OCI-LY7 (cell line): ENCODE measurements around the gene CDK12. TPM values are rescaled to one million over a fixed set of nuclear protein-coding genes. Genes with fewer than 3 reads are reported as not detected.
A peak's percentile ranks its signal among the peaks of the same experiment; 100 is the strongest.

Experiments used
- BruUV-seq: library from RNA; stranded (reverse); fragments of 400-500 nt; replicated peaks from 2 replicates; lab custom pipeline; 2021; lab: Mats Ljungman, UMichigan
- CTCF ChIA-PET: fragments of 300-600 bp; sonication (Branson Sonifier 250); formaldehyde crosslinking; loops from one replicate; lab custom pipeline; 2022; ENCODE audit warnings: antibody characterized with exemption; ENCODE audit not compliant: unreplicated experiment; lab: Charles Lee
- POLR2A ChIA-PET: fragments of 300-600 bp; sonication (Branson Sonifier 250); formaldehyde crosslinking; loops from one replicate; lab custom pipeline; 2022; ENCODE audit warnings: antibody characterized with exemption; lab: Charles Lee
- DNase-seq: peaks from one replicate; pipeline ENCODE4 v3.0.0-alpha.2; 2015; ENCODE audit warnings: low spot score
- H2AFZ ChIP-seq: fragments of 200-600 bp; sonication (generic), shearing (Covaris generic); 2 replicates; pipeline ENCODE4 v1.6.1; 2014; ENCODE audit warnings: mild to moderate bottlenecking, antibody characterized with exemption, low read length, moderate library complexity
- H3K27ac ChIP-seq: fragments of 200-600 bp; sonication (generic); 2 replicates; pipeline ENCODE4 v1.5.1; 2014; ENCODE audit warnings: mixed run types, low read depth, mild to moderate bottlenecking, moderate library complexity, low read length, inconsistent platforms; ENCODE audit not compliant: poor library complexity, severe bottlenecking
- H3K36me3 ChIP-seq: fragments of 200-600 bp; sonication (generic); 2 replicates; pipeline ENCODE4 v1.6.1; 2014; ENCODE audit warnings: mild to moderate bottlenecking, antibody characterized with exemption, low read length, moderate library complexity, mixed read lengths; ENCODE audit not compliant: insufficient read depth
- H3K4me1 ChIP-seq: fragments of 200-600 bp; sonication (generic); 2 replicates; pipeline ENCODE4 v1.5.1; 2014; ENCODE audit warnings: mild to moderate bottlenecking, low read length; ENCODE audit not compliant: insufficient read depth, poor library complexity, severe bottlenecking
- H3K4me2 ChIP-seq: fragments of 200-600 bp; sonication (generic); 2 replicates; pipeline ENCODE4 v1.6.1; 2014; ENCODE audit warnings: mild to moderate bottlenecking, low read length
- H3K4me3 ChIP-seq: fragments of 200-600 bp; sonication (generic); 2 replicates; pipeline ENCODE4 v1.5.1; 2014; ENCODE audit warnings: mild to moderate bottlenecking, low read depth, low read length; ENCODE audit not compliant: poor library complexity, severe bottlenecking
- H3K79me2 ChIP-seq: fragments of 200-600 bp; sonication (generic); 2 replicates; pipeline ENCODE4 v1.6.1; 2016; ENCODE audit warnings: low read depth, mild to moderate bottlenecking, low read length, moderate library complexity, mixed read lengths; ENCODE audit not compliant: insufficient read depth
- H3K9me2 ChIP-seq: fragments of 200-600 bp; sonication (generic); 2 replicates; pipeline ENCODE4 v1.6.1; 2016; ENCODE audit warnings: mild to moderate bottlenecking, low read length, mixed read lengths; ENCODE audit not compliant: insufficient read depth
- H3K9me3 ChIP-seq: fragments of 200-600 bp; sonication (generic); 2 replicates; pipeline ENCODE4 v1.6.1; 2014; ENCODE audit warnings: mild to moderate bottlenecking, mixed run types, low read length, mixed read lengths
- H4K20me1 ChIP-seq: fragments of 200-600 bp; sonication (generic); 2 replicates; pipeline ENCODE4 v1.6.1; 2014; ENCODE audit warnings: mild to moderate bottlenecking, antibody characterized with exemption, low read length, moderate library complexity, mixed read lengths; ENCODE audit not compliant: insufficient read depth
- EZH2phosphoT487 ChIP-seq: fragments of 200-600 bp; sonication (generic); IDR thresholded peaks from 2 replicates; pipeline ENCODE4 v1.6.1; 2018; ENCODE audit warnings: low read depth, borderline replicate concordance, mild to moderate bottlenecking, mixed run types, antibody characterized with exemption, low read length, moderate library complexity, mixed read lengths
- intact Hi-C: fragments of 100-400 bp; cut with micrococcal nuclease; formaldehyde crosslinking; loops from one replicate; pipeline ENCODE4 v1.10.0; 2022; ENCODE audit not compliant: unreplicated experiment
- total RNA-seq, 2 experiments: library from RNA; depleted of rRNA in 1 of 2; stranded (reverse); fragments of >200 nt in 1 of 2; shearing (Covaris generic) in 1 of 2; gene quantifications; 2 replicates each; pipeline ENCODE4 v1.2.3, GENCODE V29; 2014 to 2022
- TF ChIP-seq, protein P1 (sequence below): fragments of 200-600 bp; sonication (generic); conservative IDR thresholded peaks from 2 replicates; pipeline ENCODE4 v1.5.1; 2014; ENCODE audit warnings: mild to moderate bottlenecking, antibody characterized with exemption, low read length, moderate library complexity, mixed read lengths

The CDK12 gene
- total RNA-seq, 2 experiments from 2014 or later = 72.0 to 89.5 TPM

- H3K4me1 ChIP-seq = peaks cover 26% of the 10 kb centered on the region
- intact Hi-C loops = loop anchor here (1.0 to 10.0 kb wide), 2 partner anchors 10 to 304 kb away; partner anchors contain the start of gene CDK12
- DNase-seq = peak; percentile 100
- H3K4me2 ChIP-seq = peak within 1 kb of the TSS; percentile 88
- peaks cover 48% of the 10 kb centered on the region for H3K79me2 ChIP-seq
- ChIA-PET POLR2A (interaction anchor here (0.5 to 5.1 kb wide), 10 partner anchors 10 to 352 kb away, joined by 3 to 67 read pairs (median 3); partner anchors contain the start of gene CDK12), CTCF (interaction anchor here (0.9 kb wide), 1 partner anchor 17 kb away, joined by 5 read pairs; no protein-coding TSS in a partner anchor)
- peak within 1 kb of the TSS; percentile 95 for H3K4me3 ChIP-seq
- H4K20me1 ChIP-seq = no peaks in the 10 kb centered on the region; the same call in 1 of the 2 replicates
- H2AFZ ChIP-seq = peak within 1 kb of the TSS; percentile 67; the same call in 1 of the 2 replicates
- no peaks in the 10 kb centered on the region for H3K9me2 ChIP-seq
- no peaks in the 10 kb centered on the region for H3K9me3 ChIP-seq
- no TSS peak for BruUV-seq
- no peak for TF ChIP-seq EZH2phosphoT487
- TF ChIP-seq, protein P1, sequence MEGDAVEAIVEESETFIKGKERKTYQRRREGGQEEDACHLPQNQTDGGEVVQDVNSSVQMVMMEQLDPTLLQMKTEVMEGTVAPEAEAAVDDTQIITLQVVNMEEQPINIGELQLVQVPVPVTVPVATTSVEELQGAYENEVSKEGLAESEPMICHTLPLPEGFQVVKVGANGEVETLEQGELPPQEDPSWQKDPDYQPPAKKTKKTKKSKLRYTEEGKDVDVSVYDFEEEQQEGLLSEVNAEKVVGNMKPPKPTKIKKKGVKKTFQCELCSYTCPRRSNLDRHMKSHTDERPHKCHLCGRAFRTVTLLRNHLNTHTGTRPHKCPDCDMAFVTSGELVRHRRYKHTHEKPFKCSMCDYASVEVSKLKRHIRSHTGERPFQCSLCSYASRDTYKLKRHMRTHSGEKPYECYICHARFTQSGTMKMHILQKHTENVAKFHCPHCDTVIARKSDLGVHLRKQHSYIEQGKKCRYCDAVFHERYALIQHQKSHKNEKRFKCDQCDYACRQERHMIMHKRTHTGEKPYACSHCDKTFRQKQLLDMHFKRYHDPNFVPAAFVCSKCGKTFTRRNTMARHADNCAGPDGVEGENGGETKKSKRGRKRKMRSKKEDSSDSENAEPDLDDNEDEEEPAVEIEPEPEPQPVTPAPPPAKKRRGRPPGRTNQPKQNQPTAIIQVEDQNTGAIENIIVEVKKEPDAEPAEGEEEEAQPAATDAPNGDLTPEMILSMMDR = no peak
- H3K36me3 ChIP-seq = peaks cover 25% of the 10 kb centered on the region
- peak within 1 kb of the TSS; percentile 60 for H3K27ac ChIP-seq
Observed at GRCh38 chr17:39450847-39451581, 10.3 kb upstream of the CDK12 start, which contains the start of gene MED1. MED1 (minus strand) TSS chr17:39451263; CDS start chr17:39451062, 201 bp downstream.

- no peak overlapping the region for H3K4me3 ChIP-seq
- TF ChIP-seq, protein P1 = no peak
- no peak for TF ChIP-seq EZH2phosphoT487
- no TSS peak for BruUV-seq
- no peak overlapping the region for H2AFZ ChIP-seq
- H3K27ac ChIP-seq = no peak overlapping the region
- no peaks in the 10 kb centered on the region for H3K9me2 ChIP-seq
- DNase-seq = no peak
- H4K20me1 ChIP-seq = no peaks in the 10 kb centered on the region
- intact Hi-C loops = loop anchor here (10.0 kb wide), 1 partner anchor 299 kb away; no protein-coding TSS in a partner anchor
- ChIA-PET CTCF (no interaction called here), POLR2A (no interaction called here)
- peaks cover 4% of the 10 kb centered on the region; the same call in 1 of the 2 replicates for H3K79me2 ChIP-seq
- no peaks in the 10 kb centered on the region for H3K9me3 ChIP-seq
- no peaks in the 10 kb centered on the region for H3K36me3 ChIP-seq
- no peak overlapping the region for H3K4me2 ChIP-seq
- H3K4me1 ChIP-seq = peaks cover 14% of the 10 kb centered on the region
Observed at GRCh38 chr17:39455919-39456318, 5.4 kb upstream of the CDK12 start.
